GM19238 (cell line): ENCODE measurements around the gene ZC3H14.
"Not testable (repeated sequence)": the region's sequence is repeated elsewhere in the genome, so short reads cannot be mapped to it uniquely, and the experiment has no call there.

Source experiments
- DNase-seq: peaks from one replicate; pipeline ENCODE4 v3.0.0; 2011; ENCODE audit warnings: low spot score; ENCODE audit not compliant: insufficient read length

Gene ZC3H14

GRCh38 chr14:88562831-88563686 lies at the start of gene ZC3H14:
TSS of gene ZC3H14 (plus strand) at chr14:88563037. CDS start at chr14:88563134, 97 bp downstream.
- peak; percentile 90 for DNase-seq

- DNase-seq, result no peak
These were observed 47.2 kb upstream of the ZC3H14 start for GRCh38 chr14:88515499-88516221.

- DNase-seq, result no peak
These were observed 45.9 kb upstream of the ZC3H14 start for GRCh38 chr14:88516861-88517357.

GRCh38 chr14:88518592-88519512 lies 44.0 kb upstream of the ZC3H14 start:
- DNase-seq, result no peak

GRCh38 chr14:88519907-88520306 lies 42.9 kb upstream of the ZC3H14 start:
- DNase-seq, result no peak

- no peak for DNase-seq
These were observed 41.0 kb upstream of the ZC3H14 start for GRCh38 chr14:88521818-88522217.

- no peak for DNase-seq
These were observed 40.4 kb upstream of the ZC3H14 start for GRCh38 chr14:88522393-88522792.

GRCh38 chr14:88529889-88530288 lies 32.9 kb upstream of the ZC3H14 start:
- not testable (repeated sequence) for DNase-seq

GRCh38 chr14:88533064-88533602 lies 29.7 kb upstream of the ZC3H14 start:
- DNase-seq, result no peak

GRCh38 chr14:88535149-88535548 lies 27.7 kb upstream of the ZC3H14 start:
- DNase-seq, result no peak

GRCh38 chr14:88535813-88536212 lies 27.0 kb upstream of the ZC3H14 start:
- DNase-seq, result no peak

GRCh38 chr14:88541324-88541723 lies 21.5 kb upstream of the ZC3H14 start:
- no peak for DNase-seq

GRCh38 chr14:88542857-88543795 lies 19.7 kb upstream of the ZC3H14 start:
- DNase-seq, result no peak

- no peak for DNase-seq
These were observed 17.6 kb upstream of the ZC3H14 start for GRCh38 chr14:88545256-88545655.

- DNase-seq, result no peak
These were observed 16.0 kb upstream of the ZC3H14 start for GRCh38 chr14:88546621-88547385.

GRCh38 chr14:88547386-88547780 lies 15.5 kb upstream of the ZC3H14 start:
- no peak for DNase-seq

GRCh38 chr14:88550078-88550477 lies 12.8 kb upstream of the ZC3H14 start:
- no peak for DNase-seq

GRCh38 chr14:88551094-88551870 lies 11.6 kb upstream of the ZC3H14 start:
- DNase-seq, result no peak
